ENCODE measurements around the gene PLCXD3.
"Not testable (repeated sequence)": the region's sequence is repeated elsewhere in the genome, so short reads cannot be mapped to it uniquely, and the experiment has no call there.

The PLCXD3 gene

GRCh38 chr5:41493490-41494126 is 16.8 kb downstream of the PLCXD3 start:
- not testable (repeated sequence) for DNase-seq (ENCODE audit: low read depth)

GRCh38 chr5:41485533-41485932 is 24.9 kb downstream of the PLCXD3 start:
- DNase-seq (ENCODE audit: low read depth) = no peak

GRCh38 chr5:41482715-41483114 is 27.7 kb downstream of the PLCXD3 start:
- no peak for DNase-seq (ENCODE audit: low read depth)

- DNase-seq (ENCODE audit: low read depth) = no peak
Observed at GRCh38 chr5:41482173-41482572, 28.2 kb downstream of the PLCXD3 start.

- not testable (repeated sequence) for DNase-seq (ENCODE audit: low read depth)
Observed at GRCh38 chr5:41471571-41472208, 38.7 kb downstream of the PLCXD3 start.

- DNase-seq (ENCODE audit: low read depth) = no peak
Observed at GRCh38 chr5:41465493-41466171, 44.8 kb downstream of the PLCXD3 start.

GRCh38 chr5:41459557-41459956 is 50.8 kb downstream of the PLCXD3 start:
- DNase-seq (ENCODE audit: low read depth) = no peak

GRCh38 chr5:41457094-41457493 is 53.3 kb downstream of the PLCXD3 start:
- no peak for DNase-seq (ENCODE audit: low read depth)

- no peak for DNase-seq (ENCODE audit: low read depth)
Observed at GRCh38 chr5:41452506-41452905, 57.9 kb downstream of the PLCXD3 start.

GRCh38 chr5:41447650-41448510 is 62.5 kb downstream of the PLCXD3 start:
- no peak for DNase-seq (ENCODE audit: low read depth)

- peak; percentile 8 for DNase-seq (ENCODE audit: low read depth)
Observed at GRCh38 chr5:41445937-41446563, 64.4 kb downstream of the PLCXD3 start.

- DNase-seq (ENCODE audit: low read depth) = no peak
Observed at GRCh38 chr5:41435276-41435675, 75.1 kb downstream of the PLCXD3 start.

GRCh38 chr5:41433552-41434181 is 76.7 kb downstream of the PLCXD3 start:
- no peak for DNase-seq (ENCODE audit: low read depth)

- no peak for DNase-seq (ENCODE audit: low read depth)
Observed at GRCh38 chr5:41432481-41433253, 77.7 kb downstream of the PLCXD3 start.

GRCh38 chr5:41427505-41427904 is 82.9 kb downstream of the PLCXD3 start:
- DNase-seq (ENCODE audit: low read depth) = no peak

GRCh38 chr5:41425736-41426135 is 84.7 kb downstream of the PLCXD3 start:
- DNase-seq (ENCODE audit: low read depth) = no peak

GRCh38 chr5:41420492-41421067 is 89.8 kb downstream of the PLCXD3 start:
- no peak for DNase-seq (ENCODE audit: low read depth)

- DNase-seq (ENCODE audit: low read depth) = no peak
Observed at GRCh38 chr5:41418220-41419031, 92.0 kb downstream of the PLCXD3 start.

- DNase-seq (ENCODE audit: low read depth) = no peak
Observed at GRCh38 chr5:41416336-41416735, 94.1 kb downstream of the PLCXD3 start.
